GM18505 (cell line): ENCODE results near the gene SCN3A.

Source experiments
- ATAC-seq: cut with Tn5 transposase; IDR thresholded peaks from one replicate; pipeline ENCODE4 v1.9.1; 2021; ENCODE audit not compliant: unreplicated experiment
- POLR2A ChIP-seq: IDR thresholded peaks from 4 replicates; pipeline ENCODE4 v1.6.1; 2011; ENCODE audit warnings: borderline replicate concordance; ENCODE audit not compliant: insufficient read depth, insufficient read length; ENCODE audit errors: extremely low read depth

SCN3A gene

DNA sequence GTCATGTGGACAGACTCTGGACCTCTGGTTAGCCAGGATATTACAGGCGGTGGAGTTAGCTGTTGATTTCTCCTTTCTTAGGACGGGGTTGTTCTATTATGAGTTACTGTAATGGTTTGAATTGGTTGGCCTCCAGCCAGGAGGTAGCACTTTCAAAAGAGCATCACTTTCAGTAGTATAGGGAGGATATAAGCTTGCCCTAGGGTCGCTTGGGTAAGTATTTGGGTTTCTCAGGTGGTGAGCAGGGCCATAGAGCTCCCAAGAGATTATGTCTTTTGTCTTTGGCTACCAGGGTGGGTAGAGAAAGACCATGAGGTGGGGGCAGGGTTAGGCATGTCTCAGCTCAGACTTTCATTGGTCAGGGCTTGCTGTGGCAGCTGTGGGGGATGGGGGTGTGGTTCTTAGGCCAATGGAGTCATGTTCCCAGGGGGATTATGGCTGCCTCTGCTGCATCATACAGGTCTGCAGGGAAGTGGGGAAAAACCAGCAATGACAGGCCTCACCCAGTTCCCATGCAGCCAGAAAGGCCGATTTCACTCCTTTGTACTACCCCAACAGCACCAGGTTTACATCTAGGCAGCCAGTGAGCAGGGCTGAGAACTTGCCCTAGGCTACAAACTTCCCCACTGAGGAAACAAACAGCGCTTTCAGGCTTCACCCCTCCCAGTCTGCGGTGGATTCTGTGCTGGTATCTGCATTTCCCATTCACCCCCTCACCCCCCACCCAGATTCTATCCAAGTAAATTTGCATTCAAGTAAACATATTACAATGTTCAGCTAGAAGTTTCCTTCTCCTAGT, 159.1 kb downstream of the SCN3A start:
- TF ChIP-seq POLR2A: no peak
- no peak for ATAC-seq
